Gastroesophageal sphincter (tissue), 3 donors: ENCODE data around the gene ABHD17C.

Source experiments
- CTCF ChIP-seq, 4 experiments: fragments of 200-600 bp in 2 of 4; fragments of 450-650 bp in 2 of 4; sonication (generic) in 1 of 4; IDR thresholded peaks; one replicate each; pipeline ENCODE4 v1.5.1; 2017 to 2019; ENCODE audit warnings: antibody characterized with exemption in 4 of 4, mild to moderate bottlenecking in 2 of 4, moderate library complexity in 2 of 4
- POLR2A ChIP-seq, 2 donors: fragments of 450-650 bp; IDR thresholded peaks; one replicate each; pipeline ENCODE4 v1.6.1; 2017; ENCODE audit warnings: antibody characterized with exemption in 2 of 2, mild to moderate bottlenecking in 2 of 2, moderate library complexity in 1 of 2

GRCh38 chr15:80736560-80736959, 41.5 kb downstream of the ABHD17C start:
- no peak for TF ChIP-seq CTCF (IDR thresholded peaks at IDR 0.05)
- TF ChIP-seq POLR2A (IDR thresholded peaks at IDR 0.05): no peak
